HepG2 (cell line): ENCODE results near the gene DHX30. TPM values are rescaled to one million over a fixed set of nuclear protein-coding genes. Genes with fewer than 3 reads are reported as not detected.

Experiments
- ATAC-seq: fragments of 200-7000 bp; cut with Tn5 transposase; 3 replicates; pipeline ENCODE4 v1.9.1; 2020; ENCODE audit warnings: mild to moderate bottlenecking, moderate library complexity
- BruUV-seq: library from RNA; stranded (reverse); fragments of 400-500 nt; replicated peaks from 2 replicates; lab custom pipeline; 2021; lab: Mats Ljungman, UMichigan
- CTCF ChIA-PET: fragments of 300-600 bp; formaldehyde crosslinking; extraction: SDS; loops from one replicate; lab custom pipeline; 2021; ENCODE audit warnings: low total read pairs, inconsistent platforms, low intra/inter-chr PET ratio; lab: Yijun Ruan, JAX
- POLR2A ChIA-PET: fragments of 350-600 bp; sonication (Branson Sonifier 250); formaldehyde crosslinking; loops from one replicate; lab custom pipeline; 2020; ENCODE audit warnings: antibody characterized with exemption, inconsistent platforms; lab: Yijun Ruan, JAX
- DNase-seq: peaks from one replicate; pipeline ENCODE4 v3.0.0-alpha.2; 2015; ENCODE audit warnings: low spot score
- FAIRE-seq: peaks from 3 replicates; lab custom pipeline; 2011; peaks lifted over from hg19 to GRCh38; lab: Jason Lieb, UNC
- H2AFZ ChIP-seq: one replicate; pipeline ENCODE4 v1.6.1; 2011; ENCODE audit warnings: low read length, inconsistent platforms
- H3K27ac ChIP-seq: fragments of 300-600 bp; 3 replicates; pipeline ENCODE4 v1.8.0; 2011; ENCODE audit warnings: mixed run types, mild to moderate bottlenecking, mixed read lengths, low read length, inconsistent platforms; ENCODE audit not compliant: insufficient read depth; ENCODE audit errors: extremely low read length
- H3K27me3 ChIP-seq, 2 experiments: fragments of 200-600 bp in 1 of 2; 2 replicates in 1 of 2; 3 replicates in 1 of 2; pipeline versions ENCODE4 v1.6.0 to v1.8.0; 2011; ENCODE audit warnings: low read length in 2 of 2, mild to moderate bottlenecking in 2 of 2, moderate library complexity in 2 of 2, inconsistent platforms in 1 of 2; ENCODE audit not compliant: insufficient read depth in 2 of 2, control insufficient read depth in 1 of 2
- H3K36me3 ChIP-seq, 2 experiments: fragments of 200-600 bp in 1 of 2; replicated peaks in 1 of 2; 2 replicates in 1 of 2; 3 replicates in 1 of 2; pipeline versions ENCODE4 v1.5.1 to v1.8.0; 2011; ENCODE audit warnings: low read length in 2 of 2, inconsistent platforms in 1 of 2; ENCODE audit not compliant: insufficient read depth in 2 of 2, control insufficient read depth in 1 of 2
- H3K4me1 ChIP-seq: 2 replicates; pipeline ENCODE4 v1.5.1; 2012; ENCODE audit warnings: low read length, inconsistent platforms; ENCODE audit not compliant: insufficient read depth
- H3K4me2 ChIP-seq: 2 replicates; pipeline ENCODE4 v1.6.0; 2011; ENCODE audit warnings: low read depth, low read length, inconsistent platforms
- H3K4me3 ChIP-seq, 3 experiments: fragments of 200-600 bp in 1 of 3; sonication (generic), shearing (Covaris generic) in 1 of 3; replicated peaks in 1 of 3; 2 replicates each; pipeline ENCODE4 v1.5.1; 2011 to 2016; ENCODE audit warnings: low read length in 3 of 3, inconsistent platforms in 2 of 3, low read depth in 2 of 3, mild to moderate bottlenecking in 2 of 3, control low read depth in 1 of 3, mixed read lengths in 1 of 3; ENCODE audit not compliant: insufficient read depth in 1 of 3
- H3K79me2 ChIP-seq: one replicate; pipeline ENCODE4 v1.6.1; 2011; ENCODE audit warnings: low read length, inconsistent platforms; ENCODE audit not compliant: insufficient read depth
- H3K9ac ChIP-seq: 2 replicates; pipeline ENCODE4 v1.6.0; 2011; ENCODE audit warnings: mild to moderate bottlenecking, low read depth, low read length, inconsistent platforms; ENCODE audit not compliant: insufficient read depth
- H3K9me3 ChIP-seq: 2 replicates; pipeline ENCODE4 v1.5.1; 2012; ENCODE audit warnings: mild to moderate bottlenecking, low read length
- H4K20me1 ChIP-seq: 2 replicates; pipeline ENCODE4 v1.6.0; 2011; ENCODE audit warnings: inconsistent platforms, mild to moderate bottlenecking, low read length, moderate library complexity; ENCODE audit not compliant: insufficient read depth
- ISL2 ChIP-seq: sonication (generic); formaldehyde crosslinking; IDR thresholded peaks from 2 replicates; pipeline ENCODE4 v1.5.0; 2020; ENCODE audit warnings: missing genetic modification reagents
- ZEB1 ChIP-seq: IDR thresholded peaks from 2 replicates; pipeline ENCODE4 v1.6.1; 2012; ENCODE audit warnings: mild to moderate bottlenecking, low read depth, inconsistent platforms; ENCODE audit not compliant: insufficient replicate concordance
- ZNF160 ChIP-seq: sonication (generic); formaldehyde crosslinking; IDR thresholded peaks from 2 replicates; pipeline ENCODE4 v1.8.0; 2022; ENCODE audit warnings: mild to moderate bottlenecking, inconsistent platforms, missing genetic modification reagents
- WGBS: methylation state at CpG from one replicate; pipeline ENCODE4 v1.1.6; 2017; ENCODE audit warnings: low lambda C conversion rate; 5-methylcytosine and 5-hydroxymethylcytosine counted together
- in situ Hi-C: cut with HindIII; loops from 2 replicates; pipeline ENCODE4 v1.10.0; 2017; ENCODE audit warnings: low pct_unique_long_range_greater_than_20kb; ENCODE audit not compliant: extremely low pct_ligation_motif_present
- intact Hi-C: fragments of 100-400 bp; cut with micrococcal nuclease; formaldehyde crosslinking; loops from one replicate; pipeline ENCODE4 v1.10.0; 2022; ENCODE audit not compliant: unreplicated experiment
- polyA plus RNA-seq, 8 experiments: library from polyadenylated mRNA; depleted of rRNA in 3 of 8; stranded (reverse) in 7 of 8; unstranded in 1 of 8; fragments of >200 nt; fragmentation: Illumina TruSeq in 4 of 8; extraction: Trizol in 4 of 8; gene quantifications; 2 replicates each; pipeline versions ENCODE4 v1.2.1 to v1.2.3, GENCODE V29; 2011 to 2016; ENCODE audit warnings: low read depth in 4 of 8, missing spikeins in 1 of 8, mixed read lengths in 1 of 8; ENCODE audit not compliant: insufficient read depth in 1 of 8
- total RNA-seq, 5 experiments: library from RNA; depleted of rRNA; stranded (reverse); fragments of >200 nt; fragmentation: Illumina TruSeq; extraction: Trizol; gene quantifications; 2 replicates each; pipeline ENCODE4 v1.2.3, GENCODE V29; 2016; ENCODE audit warnings: low read depth in 1 of 5
- TF ChIP-seq, protein P1 (sequence below): IDR thresholded peaks from 2 replicates; pipeline ENCODE4 v1.6.1; 2016
- TF ChIP-seq, protein P2 (sequence below): sonication (generic); formaldehyde crosslinking; IDR thresholded peaks from 2 replicates; pipeline ENCODE4; 2020; ENCODE audit warnings: missing genetic modification reagents, mild to moderate bottlenecking, borderline replicate concordance
- TF ChIP-seq, protein P3 (sequence below): sonication (generic); formaldehyde crosslinking; IDR thresholded peaks from 2 replicates; pipeline ENCODE4 v1.5.1; 2020; ENCODE audit warnings: missing genetic modification reagents, mild to moderate bottlenecking, borderline replicate concordance
- TF ChIP-seq, protein P4 (sequence below): sonication (generic); formaldehyde crosslinking; IDR thresholded peaks from 2 replicates; pipeline ENCODE4 v1.9.0; 2021; ENCODE audit warnings: mild to moderate bottlenecking, missing genetic modification reagents

Gene DHX30
- total and polyA plus RNA-seq, 2 of the 13 experiments (the other 11 are each of a cell fraction or from before 2014, with no cell fraction given): 30.6 to 59.4 TPM

DNA sequence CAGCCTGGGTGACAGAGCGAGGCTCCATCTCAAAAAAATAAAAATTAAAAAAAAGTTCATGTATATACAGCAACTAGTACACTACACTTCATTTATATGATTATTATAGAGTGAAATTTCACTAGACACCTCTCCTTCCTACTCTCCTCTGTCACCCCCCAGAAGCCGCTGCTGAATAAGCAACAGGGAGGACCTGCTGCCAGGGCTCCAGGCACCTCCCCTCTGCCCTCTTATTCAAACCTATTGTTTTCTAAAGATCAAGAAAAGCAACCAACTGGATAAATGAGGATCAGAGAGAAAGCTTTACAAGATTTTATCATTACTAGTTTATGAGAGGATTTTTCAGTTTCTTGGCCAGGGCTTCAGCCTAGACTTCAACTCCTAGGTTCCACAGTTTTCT, 71.5 kb downstream of the DHX30 start (continued):
- TF ChIP-seq, protein P1, sequence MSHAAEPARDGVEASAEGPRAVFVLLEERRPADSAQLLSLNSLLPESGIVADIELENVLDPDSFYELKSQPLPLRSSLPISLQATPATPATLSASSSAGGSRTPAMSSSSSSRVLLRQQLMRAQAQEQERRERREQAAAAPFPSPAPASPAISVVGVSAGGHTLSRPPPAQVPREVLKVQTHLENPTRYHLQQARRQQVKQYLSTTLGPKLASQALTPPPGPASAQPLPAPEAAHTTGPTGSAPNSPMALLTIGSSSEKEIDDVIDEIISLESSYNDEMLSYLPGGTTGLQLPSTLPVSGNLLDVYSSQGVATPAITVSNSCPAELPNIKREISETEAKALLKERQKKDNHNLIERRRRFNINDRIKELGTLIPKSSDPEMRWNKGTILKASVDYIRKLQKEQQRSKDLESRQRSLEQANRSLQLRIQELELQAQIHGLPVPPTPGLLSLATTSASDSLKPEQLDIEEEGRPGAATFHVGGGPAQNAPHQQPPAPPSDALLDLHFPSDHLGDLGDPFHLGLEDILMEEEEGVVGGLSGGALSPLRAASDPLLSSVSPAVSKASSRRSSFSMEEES (CRISPR knock-in tag): no peak
- TF ChIP-seq, protein P2, sequence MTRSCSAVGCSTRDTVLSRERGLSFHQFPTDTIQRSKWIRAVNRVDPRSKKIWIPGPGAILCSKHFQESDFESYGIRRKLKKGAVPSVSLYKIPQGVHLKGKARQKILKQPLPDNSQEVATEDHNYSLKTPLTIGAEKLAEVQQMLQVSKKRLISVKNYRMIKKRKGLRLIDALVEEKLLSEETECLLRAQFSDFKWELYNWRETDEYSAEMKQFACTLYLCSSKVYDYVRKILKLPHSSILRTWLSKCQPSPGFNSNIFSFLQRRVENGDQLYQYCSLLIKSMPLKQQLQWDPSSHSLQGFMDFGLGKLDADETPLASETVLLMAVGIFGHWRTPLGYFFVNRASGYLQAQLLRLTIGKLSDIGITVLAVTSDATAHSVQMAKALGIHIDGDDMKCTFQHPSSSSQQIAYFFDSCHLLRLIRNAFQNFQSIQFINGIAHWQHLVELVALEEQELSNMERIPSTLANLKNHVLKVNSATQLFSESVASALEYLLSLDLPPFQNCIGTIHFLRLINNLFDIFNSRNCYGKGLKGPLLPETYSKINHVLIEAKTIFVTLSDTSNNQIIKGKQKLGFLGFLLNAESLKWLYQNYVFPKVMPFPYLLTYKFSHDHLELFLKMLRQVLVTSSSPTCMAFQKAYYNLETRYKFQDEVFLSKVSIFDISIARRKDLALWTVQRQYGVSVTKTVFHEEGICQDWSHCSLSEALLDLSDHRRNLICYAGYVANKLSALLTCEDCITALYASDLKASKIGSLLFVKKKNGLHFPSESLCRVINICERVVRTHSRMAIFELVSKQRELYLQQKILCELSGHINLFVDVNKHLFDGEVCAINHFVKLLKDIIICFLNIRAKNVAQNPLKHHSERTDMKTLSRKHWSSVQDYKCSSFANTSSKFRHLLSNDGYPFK: no peak
- TF ChIP-seq ISL2 (CRISPR knock-in tag) (no peak), ZEB1 (no peak), ZNF160 (CRISPR knock-in tag) (no peak)
- TF ChIP-seq, protein P3, sequence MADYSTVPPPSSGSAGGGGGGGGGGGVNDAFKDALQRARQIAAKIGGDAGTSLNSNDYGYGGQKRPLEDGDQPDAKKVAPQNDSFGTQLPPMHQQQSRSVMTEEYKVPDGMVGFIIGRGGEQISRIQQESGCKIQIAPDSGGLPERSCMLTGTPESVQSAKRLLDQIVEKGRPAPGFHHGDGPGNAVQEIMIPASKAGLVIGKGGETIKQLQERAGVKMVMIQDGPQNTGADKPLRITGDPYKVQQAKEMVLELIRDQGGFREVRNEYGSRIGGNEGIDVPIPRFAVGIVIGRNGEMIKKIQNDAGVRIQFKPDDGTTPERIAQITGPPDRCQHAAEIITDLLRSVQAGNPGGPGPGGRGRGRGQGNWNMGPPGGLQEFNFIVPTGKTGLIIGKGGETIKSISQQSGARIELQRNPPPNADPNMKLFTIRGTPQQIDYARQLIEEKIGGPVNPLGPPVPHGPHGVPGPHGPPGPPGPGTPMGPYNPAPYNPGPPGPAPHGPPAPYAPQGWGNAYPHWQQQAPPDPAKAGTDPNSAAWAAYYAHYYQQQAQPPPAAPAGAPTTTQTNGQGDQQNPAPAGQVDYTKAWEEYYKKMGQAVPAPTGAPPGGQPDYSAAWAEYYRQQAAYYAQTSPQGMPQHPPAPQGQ (CRISPR knock-in tag): no peak

DNA sequence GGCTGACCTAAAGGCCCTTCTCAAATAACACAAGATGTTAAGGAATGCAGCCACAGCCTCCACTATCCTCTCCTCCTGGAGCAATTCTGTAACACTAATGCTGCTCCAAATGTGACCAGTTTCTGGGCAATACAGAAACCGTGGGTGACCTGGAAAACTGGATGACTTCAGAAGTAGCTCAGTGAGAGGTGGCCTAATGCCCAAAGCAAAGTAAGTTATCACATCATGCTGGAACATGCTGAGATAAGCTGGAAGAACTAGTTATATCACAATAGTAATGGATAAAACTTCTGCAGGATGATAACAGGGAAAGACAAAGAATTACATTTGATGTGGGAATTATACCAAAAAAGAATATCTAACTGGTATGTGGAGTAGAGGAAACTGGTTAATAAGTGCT, 72.0 kb downstream of the DHX30 start:
- no TSS peak for BruUV-seq
- TF ChIP-seq, protein P4, sequence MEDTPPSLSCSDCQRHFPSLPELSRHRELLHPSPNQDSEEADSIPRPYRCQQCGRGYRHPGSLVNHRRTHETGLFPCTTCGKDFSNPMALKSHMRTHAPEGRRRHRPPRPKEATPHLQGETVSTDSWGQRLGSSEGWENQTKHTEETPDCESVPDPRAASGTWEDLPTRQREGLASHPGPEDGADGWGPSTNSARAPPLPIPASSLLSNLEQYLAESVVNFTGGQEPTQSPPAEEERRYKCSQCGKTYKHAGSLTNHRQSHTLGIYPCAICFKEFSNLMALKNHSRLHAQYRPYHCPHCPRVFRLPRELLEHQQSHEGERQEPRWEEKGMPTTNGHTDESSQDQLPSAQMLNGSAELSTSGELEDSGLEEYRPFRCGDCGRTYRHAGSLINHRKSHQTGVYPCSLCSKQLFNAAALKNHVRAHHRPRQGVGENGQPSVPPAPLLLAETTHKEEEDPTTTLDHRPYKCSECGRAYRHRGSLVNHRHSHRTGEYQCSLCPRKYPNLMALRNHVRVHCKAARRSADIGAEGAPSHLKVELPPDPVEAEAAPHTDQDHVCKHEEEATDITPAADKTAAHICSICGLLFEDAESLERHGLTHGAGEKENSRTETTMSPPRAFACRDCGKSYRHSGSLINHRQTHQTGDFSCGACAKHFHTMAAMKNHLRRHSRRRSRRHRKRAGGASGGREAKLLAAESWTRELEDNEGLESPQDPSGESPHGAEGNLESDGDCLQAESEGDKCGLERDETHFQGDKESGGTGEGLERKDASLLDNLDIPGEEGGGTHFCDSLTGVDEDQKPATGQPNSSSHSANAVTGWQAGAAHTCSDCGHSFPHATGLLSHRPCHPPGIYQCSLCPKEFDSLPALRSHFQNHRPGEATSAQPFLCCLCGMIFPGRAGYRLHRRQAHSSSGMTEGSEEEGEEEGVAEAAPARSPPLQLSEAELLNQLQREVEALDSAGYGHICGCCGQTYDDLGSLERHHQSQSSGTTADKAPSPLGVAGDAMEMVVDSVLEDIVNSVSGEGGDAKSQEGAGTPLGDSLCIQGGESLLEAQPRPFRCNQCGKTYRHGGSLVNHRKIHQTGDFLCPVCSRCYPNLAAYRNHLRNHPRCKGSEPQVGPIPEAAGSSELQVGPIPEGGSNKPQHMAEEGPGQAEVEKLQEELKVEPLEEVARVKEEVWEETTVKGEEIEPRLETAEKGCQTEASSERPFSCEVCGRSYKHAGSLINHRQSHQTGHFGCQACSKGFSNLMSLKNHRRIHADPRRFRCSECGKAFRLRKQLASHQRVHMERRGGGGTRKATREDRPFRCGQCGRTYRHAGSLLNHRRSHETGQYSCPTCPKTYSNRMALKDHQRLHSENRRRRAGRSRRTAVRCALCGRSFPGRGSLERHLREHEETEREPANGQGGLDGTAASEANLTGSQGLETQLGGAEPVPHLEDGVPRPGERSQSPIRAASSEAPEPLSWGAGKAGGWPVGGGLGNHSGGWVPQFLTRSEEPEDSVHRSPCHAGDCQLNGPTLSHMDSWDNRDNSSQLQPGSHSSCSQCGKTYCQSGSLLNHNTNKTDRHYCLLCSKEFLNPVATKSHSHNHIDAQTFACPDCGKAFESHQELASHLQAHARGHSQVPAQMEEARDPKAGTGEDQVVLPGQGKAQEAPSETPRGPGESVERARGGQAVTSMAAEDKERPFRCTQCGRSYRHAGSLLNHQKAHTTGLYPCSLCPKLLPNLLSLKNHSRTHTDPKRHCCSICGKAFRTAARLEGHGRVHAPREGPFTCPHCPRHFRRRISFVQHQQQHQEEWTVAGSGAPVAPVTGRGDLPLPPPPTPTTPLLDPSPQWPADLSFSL (CRISPR knock-in tag): no peak
- no peak for ATAC-seq
- Histone ChIP-seq H3K4me1 (no peaks in the 10 kb centered on the region), H3K9me3 (no peaks in the 10 kb centered on the region), H3K4me2 (no peak overlapping the region), H3K36me3 (peaks cover 17 to 56% of the 10 kb centered on the region in 2 experiments), H4K20me1 (no peaks in the 10 kb centered on the region), H3K27me3 (no peaks in the 10 kb centered on the region), H3K79me2 (no peaks in the 10 kb centered on the region), H3K9ac (no peak overlapping the region), H3K4me3 (no peak overlapping the region), H2AFZ (no peak overlapping the region), H3K27ac (no peak overlapping the region)
- CTCF ChIA-PET: no interaction called here
- no peak for FAIRE-seq
- DNase-seq: no peak
- POLR2A ChIA-PET: no interaction called here
- intact Hi-C loops: no loop called here
- 96% methylated on average over 1 of the region's 1 CpG for WGBS
- in situ Hi-C loops: no loop called here
